ENCODE data around the gene MEI1.

MEI1 gene

GRCh38 chr22:41810022-41810421 is 110.7 kb downstream of the MEI1 start:
- H3K9ac ChIP-seq (ENCODE audit: low read length), result no peak overlapping the region
- H3K27me3 ChIP-seq (replicated peaks; ENCODE audit: insufficient read depth, low read length), result no peaks in the 10 kb centered on the region
- no peak overlapping the region for H3K27ac ChIP-seq (ENCODE audit: low read length)
- DNase-seq, result no peak
- no peak overlapping the region for H3K4me2 ChIP-seq (ENCODE audit: low read depth, low read length)
- TF ChIP-seq EZH2 (optimal IDR thresholded peaks at IDR 0.05; ENCODE audit: low read depth, low read length) (no peak), CTCF (IDR thresholded peaks at IDR 0.05; ENCODE audit: low read length) (no peak), EZH2phosphoT487 (IDR thresholded peaks at IDR 0.05; ENCODE audit: low read length) (no peak)
- no peaks in the 10 kb centered on the region for H3K36me3 ChIP-seq (replicated peaks; ENCODE audit: insufficient read depth, low read length)
- H3K4me1 ChIP-seq (ENCODE audit: low read length), result no peaks in the 10 kb centered on the region
- H3K9me3 ChIP-seq (replicated peaks; ENCODE audit: insufficient read depth, low read length), result no peaks in the 10 kb centered on the region
- H3K4me3 ChIP-seq (ENCODE audit: low read length), result no peak overlapping the region
- no peak overlapping the region for H2AFZ ChIP-seq (ENCODE audit: low read length)
- no peaks in the 10 kb centered on the region for H3K9me2 ChIP-seq (replicated peaks; ENCODE audit: insufficient read depth, low read length)
- no peaks in the 10 kb centered on the region for H4K20me1 ChIP-seq (ENCODE audit: insufficient read depth, low read length)
- no peaks in the 10 kb centered on the region for H3F3A ChIP-seq (ENCODE audit: insufficient read depth, low read length)
- peaks cover 61% of the 10 kb centered on the region for H3K79me2 ChIP-seq (ENCODE audit: low read length)

GRCh38 chr22:41812805-41813545 is 113.7 kb downstream of the MEI1 start:
- no peaks in the 10 kb centered on the region for H3K4me1 ChIP-seq (ENCODE audit: low read length)
- no peaks in the 10 kb centered on the region for H3K9me3 ChIP-seq (replicated peaks; ENCODE audit: insufficient read depth, low read length)
- no peak for TF ChIP-seq EZH2phosphoT487 (IDR thresholded peaks at IDR 0.05; ENCODE audit: low read length)
- no peak for TF ChIP-seq EZH2 (optimal IDR thresholded peaks at IDR 0.05; ENCODE audit: low read depth, low read length)
- TF ChIP-seq CTCF (IDR thresholded peaks at IDR 0.05; ENCODE audit: low read length), result no peak
- no peaks in the 10 kb centered on the region for H3K36me3 ChIP-seq (replicated peaks; ENCODE audit: insufficient read depth, low read length)
- H3K27me3 ChIP-seq (replicated peaks; ENCODE audit: insufficient read depth, low read length), result no peaks in the 10 kb centered on the region
- H3K4me3 ChIP-seq (ENCODE audit: low read length), result no peak overlapping the region
- no peak overlapping the region for H3K9ac ChIP-seq (ENCODE audit: low read length)
- H3K9me2 ChIP-seq (replicated peaks; ENCODE audit: insufficient read depth, low read length), result no peaks in the 10 kb centered on the region
- peaks cover 43% of the 10 kb centered on the region for H3K79me2 ChIP-seq (ENCODE audit: low read length)
- H3F3A ChIP-seq (ENCODE audit: insufficient read depth, low read length), result no peaks in the 10 kb centered on the region
- no peak overlapping the region for H3K4me2 ChIP-seq (ENCODE audit: low read depth, low read length)
- no peaks in the 10 kb centered on the region for H4K20me1 ChIP-seq (ENCODE audit: insufficient read depth, low read length)
- H3K27ac ChIP-seq (ENCODE audit: low read length), result no peak overlapping the region
- no peak overlapping the region for H2AFZ ChIP-seq (ENCODE audit: low read length)
- DNase-seq, result no peak

- Histone ChIP-seq H2AFZ (ENCODE audit: low read length) (no peak overlapping the region), H3K9me2 (replicated peaks; ENCODE audit: insufficient read depth, low read length) (no peaks in the 10 kb centered on the region), H3F3A (ENCODE audit: insufficient read depth, low read length) (no peaks in the 10 kb centered on the region), H3K36me3 (replicated peaks; ENCODE audit: insufficient read depth, low read length) (no peaks in the 10 kb centered on the region), H3K4me3 (ENCODE audit: low read length) (no peak overlapping the region), H3K27ac (ENCODE audit: low read length) (no peak overlapping the region), H4K20me1 (ENCODE audit: insufficient read depth, low read length) (no peaks in the 10 kb centered on the region), H3K79me2 (ENCODE audit: low read length) (peaks cover 35% of the 10 kb centered on the region), H3K4me2 (ENCODE audit: low read depth, low read length) (no peak overlapping the region), H3K27me3 (replicated peaks; ENCODE audit: insufficient read depth, low read length) (no peaks in the 10 kb centered on the region), H3K4me1 (ENCODE audit: low read length) (no peaks in the 10 kb centered on the region), H3K9ac (ENCODE audit: low read length) (no peak overlapping the region), H3K9me3 (replicated peaks; ENCODE audit: insufficient read depth, low read length) (no peaks in the 10 kb centered on the region)
- no peak for DNase-seq
- TF ChIP-seq EZH2phosphoT487 (IDR thresholded peaks at IDR 0.05; ENCODE audit: low read length), result no peak
- no peak for TF ChIP-seq EZH2 (optimal IDR thresholded peaks at IDR 0.05; ENCODE audit: low read depth, low read length)
- no peak for TF ChIP-seq CTCF (IDR thresholded peaks at IDR 0.05; ENCODE audit: low read length)
These were observed 114.6 kb downstream of the MEI1 start for GRCh38 chr22:41813726-41814410.
